ENCODE results near the gene SLX9.
"Not testable (repeated sequence)": the region's sequence is repeated elsewhere in the genome, so short reads cannot be mapped to it uniquely, and the experiment has no call there.

Gene SLX9

DNA sequence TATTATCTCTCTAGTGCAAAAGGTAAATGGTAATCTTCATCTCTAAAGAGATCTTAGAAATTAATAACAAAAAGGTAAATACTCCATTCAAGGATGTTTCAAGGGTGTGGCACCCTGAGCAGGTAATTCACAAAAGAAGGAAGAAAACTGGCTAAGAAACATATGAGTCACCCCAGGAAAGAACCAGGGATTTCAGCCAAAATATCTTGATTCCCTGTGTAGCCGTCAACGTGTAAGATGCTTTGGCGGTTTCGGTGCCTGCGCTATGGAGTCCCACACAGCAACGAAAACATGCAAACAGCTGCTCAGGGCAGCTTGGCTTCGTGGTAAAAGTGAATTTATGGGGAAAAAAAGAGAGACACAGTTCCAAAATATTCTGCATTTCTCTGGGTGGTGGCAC is 22.9 kb upstream of the SLX9 start:
- peak in 2 of 6 experiments; percentile 13 to 20 for DNase-seq

DNA sequence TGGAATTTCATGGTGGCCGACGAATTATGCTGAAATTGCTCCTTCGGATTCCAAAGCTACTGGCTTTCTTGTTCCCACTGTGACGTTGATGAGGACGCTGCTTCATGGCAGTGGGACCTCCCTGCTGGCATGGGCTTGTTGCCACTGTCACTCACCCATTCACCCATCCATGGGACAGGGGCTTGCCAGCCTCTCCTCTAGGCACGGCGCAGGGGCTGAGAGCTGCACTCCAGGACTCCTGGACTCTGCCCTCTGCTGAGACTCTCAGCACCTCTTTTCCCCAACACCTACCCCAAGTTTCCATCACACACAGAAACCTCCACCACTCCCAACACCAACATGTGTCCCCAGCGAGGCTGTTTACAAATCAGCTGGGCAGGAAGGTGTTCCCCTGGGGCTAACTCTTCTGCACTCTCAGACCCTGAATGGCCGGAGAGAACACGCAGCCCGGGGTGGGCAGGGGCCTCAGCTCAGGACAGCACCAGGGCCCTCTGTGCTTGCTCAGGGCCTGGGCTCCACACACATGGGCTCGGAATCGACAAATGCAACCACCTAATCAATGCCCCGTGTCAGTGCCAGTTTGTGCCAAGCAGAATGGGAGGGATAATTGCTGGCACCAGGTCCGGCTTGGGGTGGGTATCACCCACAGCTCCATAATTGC is 22.3 kb upstream of the SLX9 start:
- DNase-seq, result no peak

DNA sequence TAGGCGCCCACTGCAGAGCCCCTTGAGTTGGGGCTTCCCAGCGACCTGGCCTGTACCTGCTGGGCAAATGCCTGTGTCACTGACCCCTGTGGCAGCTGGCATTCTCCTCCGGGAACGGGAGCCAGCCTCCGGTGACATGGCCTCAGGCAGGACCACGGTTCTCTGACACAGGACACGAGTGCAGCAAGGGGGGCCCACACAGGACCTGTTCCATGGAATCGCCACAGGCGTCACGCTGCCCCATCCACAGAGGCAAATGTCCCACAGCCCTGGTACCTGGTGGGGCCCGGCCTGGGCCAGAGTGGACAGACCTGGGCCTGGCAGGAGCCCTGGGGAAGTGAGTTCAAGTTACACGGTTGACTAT is 21.7 kb upstream of the SLX9 start:
- no peak for DNase-seq

DNA sequence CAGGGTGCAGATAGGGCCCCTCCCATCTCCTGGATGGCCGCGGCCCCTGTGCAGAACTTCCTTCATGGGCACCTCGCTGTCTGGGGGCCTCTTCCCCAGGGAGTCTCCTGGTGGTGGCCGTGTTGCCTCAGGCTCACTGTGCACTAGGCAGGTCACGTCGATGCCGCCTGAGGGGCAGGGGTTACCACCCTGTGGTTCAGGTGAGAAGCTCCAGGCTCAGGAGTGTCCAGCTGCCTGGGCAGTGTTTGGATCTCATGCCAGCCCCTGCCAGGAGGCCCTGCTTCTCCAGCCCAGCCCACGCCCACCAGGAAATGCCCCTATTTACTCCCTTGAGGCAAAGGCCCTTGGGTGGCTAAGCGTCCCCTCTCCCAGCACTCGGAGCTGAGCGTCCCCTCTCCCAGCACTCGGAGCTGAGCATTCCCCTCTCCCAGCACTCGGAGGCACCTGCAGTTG is 21.2 kb upstream of the SLX9 start:
- no peak for DNase-seq

DNA sequence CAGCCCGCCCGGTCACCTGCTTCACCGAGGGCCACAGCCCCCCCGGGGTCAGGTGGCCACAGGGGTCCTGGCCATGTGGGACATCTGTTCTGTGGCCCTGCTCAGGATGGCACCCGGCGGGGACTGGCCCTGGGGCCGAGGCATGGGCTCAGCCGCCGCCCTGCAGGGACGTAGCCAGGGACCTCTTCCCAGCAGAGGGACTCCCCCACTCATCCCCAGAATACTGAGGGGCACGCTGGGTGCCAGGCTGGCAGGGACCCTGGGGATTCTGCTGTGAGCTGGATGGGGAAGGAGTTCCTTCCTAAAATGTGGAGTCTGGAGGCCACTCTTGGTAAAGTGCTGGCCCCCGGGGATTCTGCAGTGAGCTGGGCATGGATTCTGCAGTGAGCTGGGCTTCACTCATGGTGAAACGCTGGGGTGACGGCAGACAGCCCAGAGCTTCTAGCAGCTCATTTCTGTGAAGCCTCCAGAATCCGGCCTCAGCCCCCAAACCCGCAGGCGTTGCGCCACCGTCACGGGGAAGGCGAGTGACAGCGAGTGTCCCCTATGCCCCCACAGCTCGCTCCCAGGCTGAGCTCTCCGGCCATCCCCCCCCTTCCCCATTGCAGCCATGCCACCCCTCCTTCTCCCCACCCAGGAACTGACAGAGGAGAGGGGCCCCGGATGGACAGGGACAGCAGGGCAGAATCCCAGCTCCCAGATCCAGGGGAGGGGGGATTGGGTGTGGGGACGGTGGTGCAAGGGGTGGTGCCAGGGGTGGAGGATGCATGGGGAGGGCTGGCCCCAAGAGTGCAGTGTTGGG is 20.5 kb upstream of the SLX9 start:
- no peak for DNase-seq

DNA sequence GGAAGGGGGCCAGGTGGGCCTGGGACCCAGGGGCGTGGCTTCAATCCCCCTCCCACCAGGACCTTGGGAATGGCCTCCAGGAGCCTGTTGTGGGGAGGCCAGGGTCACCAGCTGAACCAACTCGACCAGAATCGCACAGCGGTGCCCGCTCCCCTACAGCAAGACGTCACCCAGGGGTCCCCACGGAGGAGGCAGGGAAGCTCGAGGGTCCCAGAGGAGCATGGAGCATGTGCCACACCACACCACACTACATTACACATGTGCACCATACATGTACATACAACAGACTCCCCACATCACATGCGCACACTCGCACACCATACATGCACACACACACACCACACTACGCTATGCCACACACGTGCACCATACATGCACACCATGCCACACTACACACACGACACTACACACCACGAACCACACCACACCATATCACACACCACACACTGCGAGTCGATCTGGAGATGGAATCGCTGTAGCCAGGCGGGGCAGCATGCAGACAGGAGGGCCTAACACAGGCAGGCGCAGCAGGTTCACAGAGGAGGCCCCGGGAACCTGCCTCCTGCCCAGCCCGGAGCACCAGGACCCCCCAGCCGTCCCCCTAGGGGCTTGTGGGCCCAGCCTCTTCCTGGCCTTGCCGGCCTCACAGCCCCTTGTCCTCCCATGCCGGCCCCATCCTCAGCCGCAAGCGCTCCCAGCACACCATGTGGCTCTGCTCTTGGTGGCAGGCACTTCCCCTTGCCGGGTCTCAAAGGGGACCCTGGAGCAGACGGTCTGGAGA is 19.7 kb upstream of the SLX9 start:
- peak in 1 of 6 experiments; percentile 19 for DNase-seq

DNA sequence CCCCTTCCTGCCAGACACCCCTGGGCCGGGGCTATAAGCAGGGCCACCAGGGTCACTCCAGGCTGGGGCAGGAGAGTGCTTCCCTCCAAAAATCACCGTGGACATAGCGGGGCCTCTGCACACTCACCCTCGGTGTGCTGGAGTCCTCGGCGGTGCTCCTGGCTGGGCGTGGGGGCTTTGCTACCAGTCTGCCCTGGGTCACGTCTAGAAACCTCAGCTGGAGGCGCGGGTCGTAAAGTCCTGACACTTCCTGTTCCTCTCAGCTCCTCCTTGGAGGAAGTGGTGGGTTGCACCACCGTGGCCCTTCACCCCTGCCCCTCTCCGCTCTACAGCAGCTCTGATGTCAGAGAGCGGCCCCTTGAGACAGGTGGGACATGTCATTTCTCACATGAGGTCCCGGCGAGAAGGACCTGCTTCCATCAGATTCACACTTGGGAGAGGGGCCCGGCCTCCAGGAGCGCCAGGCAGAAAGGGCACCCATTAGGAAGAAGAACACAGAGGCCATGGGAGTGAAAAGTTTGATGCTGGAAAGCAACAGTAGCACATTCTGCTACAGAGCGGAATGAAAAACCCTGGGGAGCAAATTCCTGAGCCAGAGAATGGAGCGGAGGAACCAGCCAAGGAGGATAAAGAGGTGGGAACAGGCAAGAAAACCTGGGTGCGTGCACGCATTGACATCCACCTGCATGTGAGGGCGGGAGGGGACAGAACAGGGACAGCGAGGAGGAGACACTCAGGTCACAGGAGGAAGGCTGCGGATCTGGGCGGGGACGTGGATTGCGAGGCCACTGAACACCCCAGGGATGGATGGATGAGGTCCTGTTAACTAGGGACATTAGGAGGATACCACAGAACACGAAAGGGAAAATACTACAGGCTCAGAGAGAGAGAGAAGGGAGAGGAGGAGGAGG is 18.9 kb upstream of the SLX9 start, which contains the start of gene ITGB2:
TSS of gene ITGB2 (minus strand) at position 206 of the 911 bp plus-strand sequence. CDS start 10,117 bp downstream, outside the sequence.
- DNase-seq, result peak; percentile 21 to 53 (median 33)

DNA sequence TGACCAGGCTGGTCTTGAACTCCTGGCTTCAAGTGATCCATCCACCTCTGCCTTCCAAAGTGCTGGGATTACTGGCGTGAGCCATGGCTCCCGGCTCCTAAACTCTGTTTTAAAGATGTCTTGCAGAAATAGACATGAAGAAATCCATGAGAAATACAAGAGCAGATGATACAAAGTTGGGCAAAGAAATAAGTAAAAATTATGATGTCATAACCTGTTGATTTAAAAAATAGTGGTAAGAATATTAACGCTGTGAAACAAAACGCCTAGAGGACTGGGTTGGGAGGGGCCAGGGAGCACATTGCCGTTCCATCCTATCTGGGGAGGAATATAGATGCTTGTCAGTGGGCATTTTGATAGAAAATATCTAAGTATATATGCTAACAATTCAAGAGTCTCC is 17.9 kb upstream of the SLX9 start:
- no peak for DNase-seq

DNA sequence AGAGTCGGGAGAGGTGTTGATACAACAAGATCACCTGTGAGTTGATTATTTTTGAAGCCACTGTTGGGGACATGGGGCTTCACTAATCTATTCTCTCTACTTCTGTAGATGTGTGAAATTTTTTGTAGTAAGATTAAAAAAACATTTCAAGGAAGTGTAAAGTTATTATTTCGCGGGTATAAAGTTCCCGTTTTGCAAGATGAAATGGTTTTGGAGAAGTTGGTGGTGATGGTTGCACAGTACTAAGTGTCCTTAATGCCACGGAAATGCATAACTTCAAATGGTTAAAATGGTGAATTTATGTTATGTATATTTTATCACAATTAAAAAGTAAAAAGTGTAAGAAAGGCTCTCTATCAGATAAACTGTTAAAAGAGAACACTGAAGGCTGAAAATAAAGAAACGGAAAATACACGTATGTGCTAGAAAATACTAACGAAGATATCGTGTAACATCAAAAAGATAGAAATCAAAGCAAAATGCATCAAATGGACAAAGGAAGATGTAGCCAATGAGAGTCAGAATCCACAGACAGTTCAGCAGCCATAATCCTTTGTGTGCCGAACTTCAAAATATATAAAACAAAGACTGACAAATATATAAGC is 16.2 kb upstream of the SLX9 start:
- DNase-seq, result no peak

DNA sequence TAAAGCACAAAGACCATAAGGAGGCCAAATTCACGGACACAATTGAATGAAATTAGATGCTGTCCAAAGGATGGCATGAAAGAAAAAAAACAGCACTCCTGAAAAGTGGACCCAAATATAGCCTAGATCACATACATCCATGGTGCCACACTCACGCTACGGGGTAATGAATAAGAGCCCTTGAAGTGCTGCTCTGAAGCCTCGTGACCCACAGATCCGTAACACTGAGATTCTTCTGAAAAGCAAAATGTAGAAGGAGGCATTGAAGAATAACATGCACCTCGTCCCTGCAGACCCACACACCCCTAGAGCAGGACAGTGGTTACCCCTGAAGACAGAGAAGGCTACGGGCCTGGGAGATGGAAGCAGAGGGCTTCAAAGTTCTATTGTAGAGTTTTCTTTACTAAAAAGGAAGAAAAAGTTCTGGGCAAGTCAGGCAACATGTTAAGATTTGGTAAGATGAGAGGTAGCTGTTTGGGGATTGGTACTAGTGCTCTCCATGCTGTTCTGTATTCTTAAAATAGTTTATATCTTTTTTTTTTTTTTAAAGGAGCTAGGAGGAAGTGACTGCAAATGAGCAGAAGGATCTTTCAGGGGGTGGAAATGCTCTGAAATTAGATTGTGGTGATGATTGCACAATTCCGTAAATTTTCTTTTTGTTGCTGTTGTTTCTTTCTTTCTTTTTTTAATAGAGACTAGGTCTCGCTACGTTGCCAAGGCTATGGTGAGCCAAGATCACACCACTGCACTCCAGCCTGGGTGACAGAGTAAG is 15.0 kb upstream of the SLX9 start:
- peak in 3 of 6 experiments; percentile 37 to 48 (median 46) for DNase-seq

DNA sequence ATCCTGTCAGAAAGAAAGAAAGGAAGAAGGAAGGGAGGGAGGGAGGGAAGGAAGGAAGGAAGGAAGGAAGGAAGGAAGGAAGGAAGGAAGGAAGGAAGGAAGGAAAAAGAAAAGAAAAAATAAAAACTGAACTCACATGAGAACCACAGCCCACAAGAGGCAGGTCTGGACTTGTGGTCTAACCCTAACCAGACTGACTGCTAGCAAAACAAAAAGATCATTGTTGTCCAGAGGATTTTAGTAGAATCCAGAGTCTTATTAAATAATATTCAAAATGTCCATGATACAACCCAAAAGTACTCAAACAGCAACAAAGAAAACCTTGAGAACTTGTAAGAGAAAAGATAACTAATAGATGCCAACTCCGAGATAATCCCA is 14.5 kb upstream of the SLX9 start:
- no peak for DNase-seq

DNA sequence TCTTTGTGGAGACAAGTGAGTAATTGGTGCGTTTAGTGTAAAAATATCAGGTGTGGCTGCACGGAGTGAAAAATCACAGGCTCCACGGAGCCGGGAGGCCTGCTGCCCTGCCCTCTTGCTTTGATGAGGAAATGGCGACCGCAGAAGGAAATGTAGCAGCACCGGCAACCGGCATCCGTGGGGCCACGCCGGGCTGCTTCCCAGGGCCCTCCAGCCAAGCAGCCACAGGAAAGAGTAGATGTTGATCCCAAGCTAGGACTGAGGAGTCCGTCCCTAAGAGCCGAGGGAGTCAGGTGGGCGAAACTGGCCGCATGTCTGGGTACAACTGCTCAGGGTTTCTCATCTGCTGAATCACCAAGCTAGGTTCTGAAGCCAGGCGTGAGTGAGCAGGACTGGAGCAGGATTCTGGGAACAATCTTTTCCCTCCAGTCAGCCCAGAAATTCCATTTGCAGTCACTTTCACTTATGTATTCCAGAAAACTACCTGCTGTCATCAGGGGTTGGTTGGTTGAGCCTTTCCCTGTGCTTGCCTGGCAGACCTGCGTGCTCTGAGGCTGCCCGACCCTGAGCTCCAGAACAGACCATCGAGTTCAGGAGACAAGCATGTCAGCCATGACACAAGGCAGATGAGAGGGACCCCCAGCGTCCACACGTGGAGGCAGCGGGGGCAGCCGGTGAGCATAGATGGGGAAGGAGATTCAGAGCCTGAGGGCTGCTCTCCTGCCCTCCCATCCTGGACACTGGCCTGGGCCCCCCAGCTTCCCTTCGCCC is 13.3 kb upstream of the SLX9 start:
- DNase-seq, result peak; percentile 47 to 70 (median 62)

DNA sequence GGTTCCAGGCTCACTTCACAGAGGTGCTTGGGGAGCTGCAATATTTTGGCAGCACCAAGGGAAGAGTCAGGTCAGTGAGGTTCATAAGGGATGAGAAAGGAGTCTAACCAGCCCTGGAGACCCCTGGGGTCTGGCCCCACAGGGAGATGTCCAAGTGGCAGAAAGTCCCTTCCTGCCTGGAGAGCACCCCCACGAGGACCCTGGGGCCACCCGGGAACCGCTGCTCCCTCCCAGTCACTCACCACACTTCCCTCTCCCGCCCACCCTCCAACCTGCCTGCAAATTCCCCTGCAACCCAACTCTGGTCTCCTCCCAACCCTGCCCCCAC is 12.6 kb upstream of the SLX9 start:
- no peak for DNase-seq

DNA sequence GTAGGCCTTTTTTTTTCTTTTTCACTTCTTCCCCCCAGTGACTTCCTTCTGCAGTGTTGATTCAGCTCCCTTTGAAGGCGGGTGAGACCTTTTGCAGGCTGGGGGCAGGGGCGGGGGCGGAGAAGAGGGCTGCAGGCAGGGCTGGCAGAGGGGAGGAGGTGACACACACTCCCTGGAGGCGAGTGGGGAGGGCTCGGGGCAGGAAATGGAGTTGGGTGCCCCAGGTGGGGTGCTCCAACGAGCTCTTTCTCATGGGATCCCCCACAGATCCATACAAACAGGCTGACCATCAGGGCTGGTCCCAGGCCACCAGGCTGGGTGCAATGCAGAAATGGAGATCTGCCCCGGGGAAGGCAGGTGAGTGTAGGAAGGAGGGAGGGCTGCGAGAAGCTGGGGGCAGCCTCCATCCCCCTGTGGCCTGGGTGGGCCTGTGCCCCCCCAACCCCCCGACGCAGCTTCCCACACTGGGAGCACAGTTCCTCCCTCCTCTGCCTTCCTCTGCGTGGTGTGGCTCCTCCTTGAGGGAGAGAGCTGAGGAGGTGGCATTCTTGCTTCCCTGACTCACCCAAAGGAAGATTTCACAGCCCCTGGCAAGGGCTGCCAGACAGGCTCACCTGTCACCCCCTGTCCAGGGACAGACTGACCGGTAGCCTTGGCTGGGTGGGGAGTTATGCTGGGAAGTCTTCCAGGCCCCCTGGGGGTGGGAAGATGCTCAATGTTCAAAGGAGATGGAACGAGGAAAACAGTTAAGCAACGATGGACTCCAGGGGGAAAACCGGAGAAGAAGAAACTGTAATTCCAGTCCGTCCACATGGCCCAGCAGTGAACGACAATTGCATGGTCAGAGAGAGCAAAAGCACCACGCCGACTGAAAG is 12.0 kb upstream of the SLX9 start:
- DNase-seq, result peak; percentile 79 to 89 (median 84)

DNA sequence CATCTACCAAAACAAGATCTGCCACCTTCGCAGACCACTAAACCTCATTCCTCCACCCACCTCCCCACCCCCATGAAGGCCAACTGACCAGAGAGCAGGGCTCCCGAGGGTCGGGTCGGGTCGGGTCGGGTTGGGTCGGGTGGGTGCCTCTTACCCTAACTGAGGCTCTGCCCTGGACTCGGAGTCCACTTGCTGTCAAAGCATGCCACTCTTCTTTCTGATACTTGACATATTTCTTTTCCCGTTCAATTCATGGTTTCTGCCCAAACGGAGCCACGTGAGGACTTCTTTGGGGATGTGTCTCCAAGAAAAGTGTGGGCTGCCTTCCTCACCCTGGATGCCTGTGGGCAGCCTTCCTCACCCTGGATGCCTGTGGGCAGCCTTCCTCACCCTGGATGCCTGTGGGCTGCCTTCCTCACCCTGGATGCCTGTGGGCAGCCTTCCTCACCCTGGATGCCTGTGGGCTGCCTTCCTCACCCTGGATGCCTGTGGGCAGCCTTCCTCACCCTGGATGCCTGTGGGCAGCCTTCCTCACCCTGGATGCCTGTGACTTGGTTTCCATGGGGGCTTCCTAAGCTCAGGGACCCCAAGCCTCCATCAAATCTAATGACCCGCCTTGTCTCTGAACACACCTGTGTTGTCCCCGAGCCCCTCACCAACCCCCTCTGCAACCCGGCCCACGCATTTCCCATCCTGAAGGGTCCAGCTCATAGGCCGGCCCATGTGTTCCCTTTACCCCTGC is 11.2 kb upstream of the SLX9 start:
- DNase-seq, result not testable (repeated sequence)

DNA sequence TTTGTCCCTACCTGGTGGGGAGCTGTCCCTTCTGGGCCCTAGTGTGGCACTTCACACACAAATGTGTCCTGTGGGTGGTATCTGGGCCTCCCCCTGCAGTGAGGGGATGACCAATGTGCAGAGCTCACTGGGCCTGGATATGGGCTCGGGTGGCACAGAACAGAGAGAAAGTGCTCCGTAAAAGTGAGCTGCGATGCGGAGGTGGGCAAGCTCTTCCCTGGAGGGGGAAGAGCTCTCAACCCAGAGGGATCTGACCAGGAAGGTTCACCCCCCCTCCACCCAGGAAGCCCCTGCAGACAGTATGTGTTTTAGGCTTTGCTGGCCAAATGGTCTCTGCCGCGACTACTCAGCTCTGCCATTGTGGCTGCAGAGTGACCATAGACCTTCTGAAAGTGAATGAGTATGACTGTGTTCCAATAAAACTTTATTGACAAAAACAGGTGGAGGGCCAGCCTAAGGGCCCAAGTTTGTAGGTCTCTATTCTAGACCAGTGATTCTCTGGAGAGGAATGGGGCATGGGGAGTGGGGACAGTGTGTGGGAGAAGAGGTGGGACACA is 10.5 kb upstream of the SLX9 start:
- DNase-seq, result no peak

DNA sequence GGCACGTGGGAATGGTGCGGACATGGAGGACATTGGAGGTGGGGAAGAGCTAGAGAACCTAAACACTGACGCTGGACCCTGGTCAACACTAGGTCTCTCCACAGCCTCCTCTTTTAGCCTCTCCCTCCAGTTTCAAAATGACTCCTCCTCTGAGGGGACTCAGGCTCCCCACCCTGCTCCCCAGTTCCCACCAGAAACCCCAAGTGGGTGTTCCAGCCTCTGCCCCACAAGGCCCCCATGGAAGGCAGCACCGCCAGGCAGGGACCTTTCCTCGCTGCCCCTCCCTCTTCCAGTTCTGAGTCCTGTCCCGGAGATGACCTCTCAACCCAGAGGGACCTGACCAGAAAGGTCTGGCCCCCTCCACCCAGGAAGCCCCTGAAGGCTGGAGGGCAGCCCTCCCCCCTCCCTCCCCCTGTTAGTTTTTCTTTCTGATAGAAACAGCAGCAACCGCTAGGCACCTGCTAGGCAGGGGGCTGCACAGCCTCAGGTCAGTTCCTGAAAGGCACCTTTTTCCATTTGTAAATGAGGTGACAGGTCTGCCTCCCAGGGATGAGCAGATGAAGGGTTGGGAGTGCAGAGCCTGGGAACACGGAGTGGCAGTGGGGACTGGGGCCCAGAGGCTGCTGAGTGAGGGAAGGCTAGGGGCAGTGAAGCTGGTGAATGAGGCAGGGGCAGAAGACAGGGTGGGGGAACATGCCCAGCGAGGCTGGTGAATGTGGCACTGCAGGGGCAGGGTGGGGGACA is 9.9 kb upstream of the SLX9 start:
- no peak for DNase-seq

DNA sequence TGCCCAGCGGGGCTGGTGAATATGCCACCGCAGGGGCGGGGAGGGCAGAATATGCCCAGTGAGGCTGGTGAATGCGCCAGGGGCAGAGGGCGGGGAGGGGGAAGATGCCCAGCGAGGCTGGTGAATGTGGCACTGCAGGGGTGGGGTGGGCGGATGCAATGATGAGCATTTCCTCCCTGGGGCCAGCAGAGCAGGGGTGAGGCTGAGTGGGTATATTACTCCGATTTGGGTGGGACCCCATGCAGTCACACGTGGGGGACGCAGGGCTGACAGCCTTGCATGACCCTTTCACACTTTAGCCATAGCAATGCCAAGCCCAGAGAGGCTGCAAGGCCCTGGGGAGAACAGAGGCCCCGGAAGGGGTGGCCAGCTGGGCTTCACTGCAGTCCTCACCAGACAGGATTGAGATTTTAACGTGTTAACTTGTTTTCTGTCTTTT is 9.3 kb upstream of the SLX9 start:
- DNase-seq, result peak; percentile 30 to 64 (median 48)
